Endothelial cell of umbilical vein (primary cell): ENCODE results near the gene KLC1. TPM values are rescaled to one million over a fixed set of nuclear protein-coding genes. Genes with fewer than 3 reads are reported as not detected.

Experiments used
- BruUV-seq: library from RNA; stranded (reverse); fragments of 400-500 nt; replicated peaks from 2 replicates; lab custom pipeline; 2021; lab: Mats Ljungman, UMichigan
- CTCF ChIA-PET: fragments of 300-600, 350-600 bp; sonication (Branson Sonifier 250); formaldehyde crosslinking; loops from one replicate; lab custom pipeline; 2021; ENCODE audit warnings: antibody characterized with exemption, inconsistent platforms; lab: Charles Lee
- POLR2A ChIA-PET: fragments of 300-600, 350-600 bp; sonication (Branson Sonifier 250); formaldehyde crosslinking; loops from one replicate; lab custom pipeline; 2021; ENCODE audit warnings: antibody characterized with exemption, inconsistent platforms; lab: Charles Lee
- DNase-seq: peaks from one replicate; pipeline ENCODE4 v3.0.0-alpha.2; 2011; ENCODE audit warnings: low read depth, low spot score
- FAIRE-seq: peaks from 2 replicates; lab custom pipeline; 2011; peaks lifted over from hg19 to GRCh38; lab: Jason Lieb, UNC
- H2AFZ ChIP-seq: 2 replicates; pipeline ENCODE4 v1.6.0; 2012; ENCODE audit warnings: low read depth, low read length, control low read depth, inconsistent platforms
- H3K27ac ChIP-seq: 2 replicates; pipeline ENCODE4 v1.5.1; 2011; ENCODE audit warnings: low read depth, mild to moderate bottlenecking, control low read depth, low read length, moderate library complexity; ENCODE audit not compliant: insufficient read depth
- H3K27me3 ChIP-seq, 2 experiments: 2 replicates each; pipeline versions ENCODE4 v1.6.0 to v1.6.1; 2011; ENCODE audit warnings: low read length in 2 of 2, mixed read lengths in 1 of 2; ENCODE audit not compliant: control insufficient read depth in 2 of 2, insufficient read depth in 2 of 2
- H3K36me3 ChIP-seq, 2 experiments: 2 replicates in 1 of 2; 3 replicates in 1 of 2; pipeline ENCODE4 v1.5.1; 2011; ENCODE audit warnings: low read length in 2 of 2, mild to moderate bottlenecking in 1 of 2, moderate library complexity in 1 of 2; ENCODE audit not compliant: control insufficient read depth in 2 of 2, insufficient read depth in 2 of 2; ENCODE audit errors: extremely low read depth in 1 of 2
- H3K4me1 ChIP-seq: 3 replicates; pipeline ENCODE4 v1.5.1; 2011; ENCODE audit warnings: mild to moderate bottlenecking, low read length; ENCODE audit not compliant: control insufficient read depth, insufficient read depth; ENCODE audit errors: extremely low read depth
- H3K4me2 ChIP-seq: 2 replicates; pipeline ENCODE4 v1.6.1; 2011; ENCODE audit warnings: low read length, control low read depth, mixed read lengths; ENCODE audit not compliant: insufficient read depth
- H3K4me3 ChIP-seq, 3 experiments: fragments of 200-600 bp in 1 of 3; sonication (generic), shearing (Covaris generic) in 1 of 3; replicated peaks in 1 of 3; 2 replicates each; pipeline ENCODE4 v1.5.1; 2011 to 2016; ENCODE audit warnings: control low read depth in 3 of 3, low read length in 3 of 3, mild to moderate bottlenecking in 2 of 3, inconsistent platforms in 1 of 3, low read depth in 1 of 3, moderate library complexity in 1 of 3; ENCODE audit not compliant: insufficient read depth in 1 of 3
- H3K79me2 ChIP-seq: 2 replicates; pipeline ENCODE4 v1.6.0; 2012; ENCODE audit warnings: low read length, inconsistent platforms; ENCODE audit not compliant: control insufficient read depth, insufficient read depth
- H3K9ac ChIP-seq: replicated peaks from 2 replicates; pipeline ENCODE3; 2011; ENCODE audit warnings: low read length, control low read depth; ENCODE audit not compliant: insufficient read depth; ENCODE audit errors: extremely low read depth
- H3K9me1 ChIP-seq: replicated peaks from 3 replicates; pipeline ENCODE4 v1.6.0; 2011; ENCODE audit warnings: mild to moderate bottlenecking, low read length; ENCODE audit not compliant: control insufficient read depth, insufficient read depth; ENCODE audit errors: extremely low read depth
- H3K9me3 ChIP-seq: replicated peaks from 2 replicates; pipeline ENCODE4 v1.5.1; 2012; ENCODE audit warnings: low read length, inconsistent platforms; ENCODE audit not compliant: control insufficient read depth, insufficient read depth
- H4K20me1 ChIP-seq: replicated peaks from 2 replicates; pipeline ENCODE3; 2011; ENCODE audit warnings: mild to moderate bottlenecking, low read length; ENCODE audit not compliant: control insufficient read depth, insufficient read depth; ENCODE audit errors: extremely low read depth
- EZH2 ChIP-seq: IDR thresholded peaks from 2 replicates; pipeline ENCODE4 v1.6.1; 2012; ENCODE audit warnings: borderline replicate concordance, low read depth, mild to moderate bottlenecking, moderate library complexity, low read length, inconsistent platforms; ENCODE audit not compliant: severe bottlenecking
- FOS ChIP-seq: IDR thresholded peaks from 2 replicates; pipeline ENCODE4 v1.6.1; 2011; ENCODE audit warnings: mild to moderate bottlenecking, low read length, moderate library complexity, borderline replicate concordance; ENCODE audit not compliant: insufficient read depth
- GATA2 ChIP-seq: IDR thresholded peaks from 2 replicates; pipeline ENCODE4 v1.7.0; 2011; ENCODE audit warnings: low read depth, mild to moderate bottlenecking, moderate library complexity, mixed read lengths, low read length; ENCODE audit not compliant: insufficient read length, insufficient read depth
- JUN ChIP-seq: IDR thresholded peaks from 2 replicates; pipeline ENCODE4 v1.6.1; 2011; ENCODE audit warnings: borderline replicate concordance, low read depth; ENCODE audit not compliant: insufficient read length, insufficient read depth
- MYC ChIP-seq: IDR thresholded peaks from one replicate; pipeline ENCODE4 v1.6.1; 2011; ENCODE audit warnings: mild to moderate bottlenecking, low read depth, low read length
- POLR2A ChIP-seq: IDR thresholded peaks from 2 replicates; pipeline ENCODE4 v1.6.1; 2012; ENCODE audit warnings: low read depth, mild to moderate bottlenecking, control low read depth, low read length
- POLR2AphosphoS5 ChIP-seq: IDR thresholded peaks from 2 replicates; pipeline ENCODE4 v1.6.1; 2012; ENCODE audit warnings: low read depth, mild to moderate bottlenecking, control low read depth, low read length, moderate library complexity; ENCODE audit not compliant: insufficient read depth
- dilution Hi-C: fragments of 300-500 bp; cut with MboI; formaldehyde crosslinking; loops from one replicate; pipeline ENCODE4 v1.15.0; 2019; ENCODE audit warnings: low sequenced_read_pairs; ENCODE audit not compliant: extremely low pct_ligation_motif_present
- intact Hi-C: fragments of 100-400 bp; cut with micrococcal nuclease; formaldehyde crosslinking; loops from one replicate; pipeline ENCODE4 v1.10.0; 2022
- polyA plus RNA-seq, 4 experiments: library from polyadenylated mRNA; depleted of rRNA in 3 of 4; stranded (reverse) in 3 of 4; unstranded in 1 of 4; fragments of >200 nt; gene quantifications; 2 replicates each; pipeline versions ENCODE4 v1.2.1 to v1.2.3, GENCODE V29; 2011 to 2012; ENCODE audit warnings: missing spikeins in 1 of 4
- total RNA-seq: library from RNA; stranded (reverse); gene quantifications from 2 replicates; pipeline ENCODE4 v1.2.3, GENCODE V29; 2021
- TF ChIP-seq, protein P1 (sequence below), 2 donors: IDR thresholded peaks; 1 replicate in 1 of 2; 2 replicates in 1 of 2; pipeline ENCODE4 v1.5.1; 2011; ENCODE audit warnings: low read length in 2 of 2, mild to moderate bottlenecking in 2 of 2, moderate library complexity in 2 of 2, control low read depth in 1 of 2, inconsistent platforms in 1 of 2, low read depth in 1 of 2; ENCODE audit not compliant: insufficient read depth in 1 of 2; ENCODE audit errors: extremely low read depth in 1 of 2
- TF ChIP-seq, protein P2 (sequence below): IDR thresholded peaks from 2 replicates; pipeline ENCODE4 v1.6.1; 2011; ENCODE audit not compliant: insufficient read depth, insufficient read length

The KLC1 gene
- total and polyA plus RNA-seq, 2 donors (not counting 3 experiments of a cell fraction or from before 2014, with no cell fraction given): 124 to 233 TPM

DNA sequence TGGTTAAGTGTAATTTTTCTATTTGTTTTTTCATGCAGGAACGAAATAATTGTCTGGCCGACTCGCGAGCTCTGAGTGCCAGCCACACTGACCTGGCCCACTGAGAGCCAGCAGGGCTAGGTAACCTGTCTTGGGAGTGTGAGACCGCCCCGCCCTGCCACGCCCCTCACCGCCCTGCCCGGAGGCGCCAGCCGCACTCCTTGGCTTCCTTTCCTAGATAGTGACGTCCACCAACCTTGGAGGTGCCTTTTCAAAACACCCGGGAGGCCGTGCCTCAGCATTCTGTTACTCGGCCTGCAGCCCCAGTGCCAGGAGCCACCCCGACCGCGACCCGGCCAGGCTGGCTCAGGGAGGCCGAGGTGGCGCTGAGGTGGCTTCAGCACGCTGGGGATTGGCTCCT is 64.5 kb downstream of the KLC1 start:
- peaks cover 11 to 22% of the 10 kb centered on the region in 2 experiments for H3K36me3 ChIP-seq
- H3K27ac ChIP-seq: no peak overlapping the region
- no TSS peak for BruUV-seq
- no peak for FAIRE-seq
- intact Hi-C loops: no loop called here
- H3K9me1 ChIP-seq: no peaks in the 10 kb centered on the region
- ChIA-PET CTCF (interaction anchor here (2.2 to 2.6 kb wide), 2 partner anchors 11 to 80 kb away, joined by 9 to 10 read pairs; no protein-coding TSS in a partner anchor), POLR2A (no interaction called here)
- H3K4me2 ChIP-seq: no peak overlapping the region
- DNase-seq: no peak
- H4K20me1 ChIP-seq: peaks cover 3% of the 10 kb centered on the region
- TF ChIP-seq, protein P1, sequence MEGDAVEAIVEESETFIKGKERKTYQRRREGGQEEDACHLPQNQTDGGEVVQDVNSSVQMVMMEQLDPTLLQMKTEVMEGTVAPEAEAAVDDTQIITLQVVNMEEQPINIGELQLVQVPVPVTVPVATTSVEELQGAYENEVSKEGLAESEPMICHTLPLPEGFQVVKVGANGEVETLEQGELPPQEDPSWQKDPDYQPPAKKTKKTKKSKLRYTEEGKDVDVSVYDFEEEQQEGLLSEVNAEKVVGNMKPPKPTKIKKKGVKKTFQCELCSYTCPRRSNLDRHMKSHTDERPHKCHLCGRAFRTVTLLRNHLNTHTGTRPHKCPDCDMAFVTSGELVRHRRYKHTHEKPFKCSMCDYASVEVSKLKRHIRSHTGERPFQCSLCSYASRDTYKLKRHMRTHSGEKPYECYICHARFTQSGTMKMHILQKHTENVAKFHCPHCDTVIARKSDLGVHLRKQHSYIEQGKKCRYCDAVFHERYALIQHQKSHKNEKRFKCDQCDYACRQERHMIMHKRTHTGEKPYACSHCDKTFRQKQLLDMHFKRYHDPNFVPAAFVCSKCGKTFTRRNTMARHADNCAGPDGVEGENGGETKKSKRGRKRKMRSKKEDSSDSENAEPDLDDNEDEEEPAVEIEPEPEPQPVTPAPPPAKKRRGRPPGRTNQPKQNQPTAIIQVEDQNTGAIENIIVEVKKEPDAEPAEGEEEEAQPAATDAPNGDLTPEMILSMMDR (IDR thresholded peaks at IDR 0.05; ENCODE audit: extremely low read depth in 1 of 2, insufficient read depth in 1 of 2, low read depth in 1 of 2, low read length in 2 of 2): no peak
- TF ChIP-seq, protein P2, sequence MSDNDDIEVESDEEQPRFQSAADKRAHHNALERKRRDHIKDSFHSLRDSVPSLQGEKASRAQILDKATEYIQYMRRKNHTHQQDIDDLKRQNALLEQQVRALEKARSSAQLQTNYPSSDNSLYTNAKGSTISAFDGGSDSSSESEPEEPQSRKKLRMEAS: no peak
- TF ChIP-seq POLR2AphosphoS5 (no peak), FOS (no peak), MYC (no peak), GATA2 (no peak), JUN (no peak), EZH2 (no peak), POLR2A (no peak)
- H3K27me3 ChIP-seq: no peaks in the 10 kb centered on the region
- dilution Hi-C loops: no loop called here
- H3K9me3 ChIP-seq: no peaks in the 10 kb centered on the region
- H3K4me1 ChIP-seq: peaks cover 9% of the 10 kb centered on the region
- H3K79me2 ChIP-seq: peaks cover 11% of the 10 kb centered on the region
- no peak overlapping the region for H2AFZ ChIP-seq
- H3K4me3 ChIP-seq: no peak overlapping the region
- no peak overlapping the region for H3K9ac ChIP-seq
